Activated naive CD4-positive, alpha-beta T cell treated with anti-CD3 and anti-CD28 coated beads, Interleukin-2, amount 50 U/mL, for 24 hours (primary cell): ENCODE results near the gene CASKIN2.
A peak's percentile ranks its signal among the peaks of the same experiment; 100 is the strongest.

Source experiments
- H3K27ac Mint-ChIP-seq: one replicate; pipeline ENCODE4 v1.8.0; 2021; ENCODE audit warnings: mild to moderate bottlenecking, mixed read lengths
- H3K27me3 Mint-ChIP-seq: one replicate; pipeline ENCODE4 v1.8.0; 2021; ENCODE audit warnings: mixed read lengths
- H3K36me3 Mint-ChIP-seq: one replicate; pipeline ENCODE4 v1.8.0; 2021; ENCODE audit warnings: mixed read lengths
- H3K4me1 Mint-ChIP-seq: one replicate; pipeline ENCODE4 v1.8.0; 2021; ENCODE audit warnings: mixed read lengths
- H3K4me3 Mint-ChIP-seq: one replicate; pipeline ENCODE4 v1.8.0; 2021; ENCODE audit warnings: mild to moderate bottlenecking, mixed read lengths
- H3K9me3 Mint-ChIP-seq: one replicate; pipeline ENCODE4 v1.8.0; 2021; ENCODE audit warnings: mixed read lengths

CASKIN2 gene

GRCh38 chr17:75516255-75516618 lies 900 bp upstream of the CASKIN2 start, which contains the start of gene TSEN54:
Gene TSEN54 (plus strand): TSS chr17:75516528. CDS start chr17:75516561, 33 bp downstream.
- Mint-ChIP-seq H3K27ac (no peak within 1 kb of the TSS), H3K4me3 (peak within 1 kb of the TSS; percentile 81), H3K27me3 (no peaks in the 10 kb centered on the region), H3K36me3 (peaks cover 10% of the 10 kb centered on the region), H3K4me1 (peaks cover 23% of the 10 kb centered on the region), H3K9me3 (no peaks in the 10 kb centered on the region)

- Mint-ChIP-seq H3K27me3 (no peaks in the 10 kb centered on the region), H3K9me3 (no peaks in the 10 kb centered on the region), H3K4me1 (peaks cover 23% of the 10 kb centered on the region), H3K36me3 (peaks cover 10% of the 10 kb centered on the region), H3K4me3 (peak overlapping the region; percentile 81), H3K27ac (no peak overlapping the region)
Observed at GRCh38 chr17:75514919-75515495, 330 bp downstream of the CASKIN2 start.

- H3K27ac Mint-ChIP-seq, result no peak overlapping the region
- H3K9me3 Mint-ChIP-seq, result no peaks in the 10 kb centered on the region
- peaks cover 23% of the 10 kb centered on the region for H3K4me1 Mint-ChIP-seq
- peak overlapping the region; percentile 62 for H3K4me3 Mint-ChIP-seq
- no peaks in the 10 kb centered on the region for H3K27me3 Mint-ChIP-seq
- peaks cover 10% of the 10 kb centered on the region for H3K36me3 Mint-ChIP-seq
Observed at GRCh38 chr17:75514299-75514918, 928 bp downstream of the CASKIN2 start.

GRCh38 chr17:75513641-75514000 lies 1.7 kb downstream of the CASKIN2 start:
- H3K9me3 Mint-ChIP-seq, result no peaks in the 10 kb centered on the region
- H3K4me3 Mint-ChIP-seq, result no peak overlapping the region
- peaks cover 10% of the 10 kb centered on the region for H3K36me3 Mint-ChIP-seq
- H3K27ac Mint-ChIP-seq, result no peak overlapping the region
- peaks cover 16% of the 10 kb centered on the region for H3K4me1 Mint-ChIP-seq
- no peaks in the 10 kb centered on the region for H3K27me3 Mint-ChIP-seq

DNA sequence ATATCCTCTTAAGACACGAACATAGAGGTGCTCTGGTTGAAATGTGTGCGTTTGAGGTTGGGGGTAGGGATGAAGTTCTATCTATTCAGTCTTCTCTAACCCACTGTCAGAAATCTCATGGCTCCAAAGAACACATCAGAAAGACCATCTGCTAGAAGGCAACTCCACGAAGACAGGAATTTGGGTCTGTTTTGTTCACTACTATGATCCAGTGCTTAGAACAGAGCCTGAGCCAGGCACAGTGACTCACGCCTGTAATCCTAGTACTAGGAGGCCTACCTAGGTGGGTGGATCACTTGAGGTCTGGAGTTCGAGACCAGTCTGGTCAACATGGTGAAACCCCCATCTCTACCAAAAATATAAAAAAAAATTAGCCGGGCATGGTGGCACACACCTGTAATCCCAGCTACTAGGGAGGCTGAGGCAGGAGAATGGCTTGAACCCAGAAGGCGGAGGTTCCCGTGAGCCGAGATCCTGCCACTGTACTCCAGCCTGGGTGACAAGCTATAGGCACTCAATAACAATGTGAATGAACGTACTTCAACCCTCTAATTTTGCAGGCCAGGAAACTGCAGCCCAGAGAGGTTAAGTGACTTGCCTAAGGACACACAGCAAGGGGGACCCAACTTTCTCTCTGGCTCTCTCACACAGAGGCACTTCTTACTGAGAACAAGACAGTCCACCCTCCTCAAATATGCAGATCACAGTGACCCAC lies 2.3 kb downstream of the CASKIN2 start:
- H3K36me3 Mint-ChIP-seq, result peaks cover 5% of the 10 kb centered on the region
- H3K4me3 Mint-ChIP-seq, result no peak overlapping the region
- no peaks in the 10 kb centered on the region for H3K9me3 Mint-ChIP-seq
- H3K27me3 Mint-ChIP-seq, result no peaks in the 10 kb centered on the region
- no peak overlapping the region for H3K27ac Mint-ChIP-seq
- H3K4me1 Mint-ChIP-seq, result peaks cover 11% of the 10 kb centered on the region

- H3K27me3 Mint-ChIP-seq, result no peaks in the 10 kb centered on the region
- no peaks in the 10 kb centered on the region for H3K36me3 Mint-ChIP-seq
- H3K9me3 Mint-ChIP-seq, result no peaks in the 10 kb centered on the region
- H3K27ac Mint-ChIP-seq, result peak overlapping the region; percentile 35
- no peak overlapping the region for H3K4me3 Mint-ChIP-seq
- H3K4me1 Mint-ChIP-seq, result no peaks in the 10 kb centered on the region
Observed at GRCh38 chr17:75511610-75512575, 3.4 kb downstream of the CASKIN2 start.

DNA sequence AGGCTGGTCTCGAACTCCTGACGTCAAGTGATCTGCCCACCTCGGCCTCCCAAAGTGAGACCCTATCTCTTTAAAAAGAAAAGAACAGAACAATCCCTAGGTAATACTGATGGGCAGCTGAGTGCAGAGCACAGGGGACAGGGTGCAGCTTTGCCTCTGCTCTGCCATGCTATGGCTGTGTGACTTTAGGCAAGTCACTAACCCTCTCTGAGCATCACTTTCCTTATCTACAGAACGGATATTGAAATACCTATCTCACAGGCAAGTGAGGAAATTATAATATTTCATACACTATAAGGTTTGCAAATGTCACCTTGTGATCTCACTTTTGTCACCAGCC lies 4.1 kb downstream of the CASKIN2 start:
- Mint-ChIP-seq H3K4me3 (no peak overlapping the region), H3K36me3 (no peaks in the 10 kb centered on the region), H3K27me3 (no peaks in the 10 kb centered on the region), H3K27ac (no peak overlapping the region), H3K4me1 (no peaks in the 10 kb centered on the region), H3K9me3 (no peaks in the 10 kb centered on the region)

DNA sequence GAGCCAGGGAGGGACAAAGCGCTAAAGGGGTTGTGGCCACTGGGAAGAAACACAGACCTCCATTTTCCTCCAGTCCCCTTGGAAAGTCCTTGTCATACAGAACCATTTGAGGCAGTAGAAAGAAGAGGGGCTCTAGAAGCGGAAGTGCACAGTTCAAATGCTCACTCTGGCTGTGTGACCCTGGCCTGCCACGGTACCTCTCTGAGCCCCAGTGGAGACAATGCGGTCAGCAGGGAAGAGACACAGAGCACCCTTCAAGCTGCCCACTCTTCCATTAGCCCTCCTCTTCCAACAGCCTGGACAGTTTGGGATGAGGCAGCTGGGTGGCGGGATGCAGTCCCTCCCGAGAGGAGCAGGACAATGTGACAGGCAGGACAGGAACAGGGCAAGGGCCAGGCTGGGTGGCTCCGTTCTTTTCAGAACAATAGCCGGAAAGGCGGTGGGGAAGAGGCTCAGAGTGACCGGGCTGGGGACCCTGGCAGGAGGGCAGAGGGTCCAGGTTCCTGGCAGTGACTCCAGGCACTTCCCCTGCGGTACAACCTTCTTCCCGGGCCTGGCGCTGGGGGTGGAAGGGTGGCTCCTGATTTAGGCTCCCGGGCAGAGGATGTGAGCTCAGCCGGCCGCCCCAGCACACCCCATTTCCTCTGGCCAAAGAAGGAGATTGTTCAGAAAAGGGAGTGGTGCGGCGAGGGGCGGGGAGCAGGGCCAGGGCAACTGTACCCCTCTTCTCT lies 5.6 kb downstream of the CASKIN2 start:
- Mint-ChIP-seq H3K27me3 (no peaks in the 10 kb centered on the region), H3K27ac (peak overlapping the region; percentile 12), H3K9me3 (no peaks in the 10 kb centered on the region), H3K36me3 (no peaks in the 10 kb centered on the region), H3K4me3 (no peak overlapping the region), H3K4me1 (no peaks in the 10 kb centered on the region)

DNA sequence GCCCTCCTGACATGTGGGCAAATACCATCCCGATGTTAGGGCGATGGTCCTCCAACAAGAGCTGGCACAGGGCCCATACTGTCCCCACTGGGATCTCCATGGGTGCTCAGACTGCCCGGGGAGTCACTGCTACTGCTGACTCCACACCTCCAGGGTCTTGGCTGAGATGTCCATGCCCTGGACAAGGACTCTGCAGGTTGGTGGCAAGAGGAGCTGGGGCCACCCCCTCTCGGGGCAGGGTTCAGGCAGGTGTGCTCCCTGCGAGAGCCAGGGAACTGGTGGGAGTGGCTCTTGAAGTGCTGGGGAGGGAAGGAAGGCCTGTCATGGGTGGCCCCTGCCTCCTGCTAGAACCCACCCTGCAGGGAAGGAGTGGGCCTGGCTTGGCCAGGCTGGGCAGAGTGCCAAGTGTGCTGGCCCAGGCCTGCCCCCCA lies 6.4 kb downstream of the CASKIN2 start:
- no peaks in the 10 kb centered on the region for H3K9me3 Mint-ChIP-seq
- no peaks in the 10 kb centered on the region for H3K27me3 Mint-ChIP-seq
- H3K27ac Mint-ChIP-seq, result no peak overlapping the region
- H3K36me3 Mint-ChIP-seq, result no peaks in the 10 kb centered on the region
- H3K4me3 Mint-ChIP-seq, result no peak overlapping the region
- no peaks in the 10 kb centered on the region for H3K4me1 Mint-ChIP-seq

DNA sequence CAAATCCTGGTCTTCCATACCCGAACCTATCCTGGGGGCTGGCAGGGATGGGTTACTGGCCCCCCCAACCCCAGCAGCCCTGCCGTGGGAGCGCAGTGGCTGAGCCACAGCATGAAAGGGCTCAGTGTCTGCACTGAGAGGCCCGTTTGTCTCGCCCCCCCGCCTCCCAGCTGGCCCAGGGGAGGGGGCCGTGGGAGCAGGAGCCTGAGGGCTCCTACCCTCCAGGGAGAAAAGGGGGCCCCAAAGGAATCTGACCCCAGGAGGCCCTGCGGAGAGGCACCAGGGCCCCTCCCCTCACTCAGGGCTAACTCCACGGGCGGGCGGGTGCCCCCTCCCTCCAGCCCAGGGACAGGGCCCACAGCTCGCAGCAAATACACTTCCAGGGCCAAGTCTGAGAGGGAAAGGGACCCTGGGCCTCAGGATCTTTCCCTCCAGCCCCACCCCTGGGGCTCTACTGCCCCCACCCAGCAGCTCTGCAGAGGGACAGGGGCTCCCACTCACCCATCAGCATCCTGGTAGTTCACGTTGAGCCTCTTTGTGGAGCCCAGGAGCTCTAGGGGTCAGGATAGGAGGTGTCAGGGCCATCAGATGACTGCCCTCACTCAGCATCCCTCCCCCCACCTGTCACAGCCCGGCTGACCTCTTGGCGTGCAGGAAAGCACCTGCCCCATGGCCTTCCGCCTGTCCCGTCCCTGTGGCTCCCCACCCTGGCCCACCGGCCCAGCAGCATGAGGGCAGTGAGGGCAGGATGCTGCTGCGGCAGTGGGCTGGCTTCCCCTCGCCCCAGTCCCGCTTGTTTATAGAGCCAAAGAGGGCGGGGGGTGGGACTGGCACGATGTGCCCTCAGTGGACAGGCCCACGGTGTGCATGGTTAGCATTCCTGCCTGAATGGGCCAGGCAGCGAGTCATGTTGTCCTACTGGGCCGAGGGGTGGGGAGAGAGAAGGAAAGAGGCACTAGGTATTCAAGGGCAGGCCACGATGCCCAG lies 7.3 kb downstream of the CASKIN2 start:
- H3K4me1 Mint-ChIP-seq, result no peaks in the 10 kb centered on the region

DNA sequence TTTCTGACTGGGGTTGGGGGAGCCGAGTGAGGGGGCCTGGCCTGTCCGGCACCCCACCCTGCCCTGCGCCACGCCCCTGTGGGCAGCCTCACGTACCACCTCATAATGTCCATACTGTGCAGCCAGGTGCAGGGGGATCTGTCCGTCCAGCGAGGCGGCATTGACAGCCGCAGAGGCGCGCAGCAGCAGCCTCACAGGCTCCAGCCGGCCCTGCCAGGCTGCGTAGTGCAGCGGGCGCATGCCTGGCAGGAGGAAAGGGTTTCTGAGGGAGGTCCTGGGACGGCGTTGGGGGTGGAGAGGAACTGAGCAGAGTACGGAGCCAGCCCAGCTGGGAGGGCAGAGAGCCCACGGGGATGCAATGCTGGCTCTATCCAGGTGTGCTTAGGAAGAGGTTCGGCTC lies 8.4 kb downstream of the CASKIN2 start:
- Mint-ChIP-seq H3K27ac (no peak overlapping the region), H3K27me3 (no peaks in the 10 kb centered on the region), H3K4me1 (no peaks in the 10 kb centered on the region), H3K4me3 (no peak overlapping the region), H3K36me3 (no peaks in the 10 kb centered on the region), H3K9me3 (no peaks in the 10 kb centered on the region)

More for the DNA sequence above, 7.3 kb downstream of the CASKIN2 start:
- Mint-ChIP-seq H3K27me3 (no peaks in the 10 kb centered on the region), H3K9me3 (no peaks in the 10 kb centered on the region), H3K4me3 (no peak overlapping the region), H3K27ac (no peak overlapping the region), H3K36me3 (no peaks in the 10 kb centered on the region)

DNA sequence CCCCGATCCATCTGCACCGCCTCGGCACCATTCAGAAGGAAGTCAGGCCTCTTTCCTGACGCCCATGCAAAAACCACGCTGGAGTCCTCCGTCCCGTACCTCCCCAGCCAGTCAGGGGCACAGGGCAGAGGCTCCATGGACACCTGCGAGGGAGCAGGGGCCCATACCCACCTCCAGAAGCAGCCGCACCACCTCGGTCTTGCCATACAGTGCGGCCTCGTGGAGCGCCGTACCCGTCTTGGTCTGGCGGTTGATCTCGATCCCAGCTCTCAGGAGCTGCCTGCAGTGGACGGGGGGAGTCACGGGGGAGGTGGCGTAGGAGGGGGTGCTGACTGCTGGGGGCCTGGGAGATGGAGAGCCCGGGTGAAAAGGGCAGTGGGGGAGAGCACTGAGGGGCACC lies 9.2 kb downstream of the CASKIN2 start:
- Mint-ChIP-seq H3K27me3 (no peaks in the 10 kb centered on the region), H3K4me1 (no peaks in the 10 kb centered on the region)

GRCh38 chr17:75505640-75506039 lies 9.7 kb downstream of the CASKIN2 start:
- Mint-ChIP-seq H3K9me3 (no peaks in the 10 kb centered on the region), H3K27ac (no peak overlapping the region), H3K4me1 (no peaks in the 10 kb centered on the region), H3K27me3 (no peaks in the 10 kb centered on the region), H3K36me3 (no peaks in the 10 kb centered on the region), H3K4me3 (no peak overlapping the region)

More for the DNA sequence above, 9.2 kb downstream of the CASKIN2 start:
- no peaks in the 10 kb centered on the region for H3K9me3 Mint-ChIP-seq
- no peak overlapping the region for H3K4me3 Mint-ChIP-seq
- no peak overlapping the region for H3K27ac Mint-ChIP-seq
- no peaks in the 10 kb centered on the region for H3K36me3 Mint-ChIP-seq

DNA sequence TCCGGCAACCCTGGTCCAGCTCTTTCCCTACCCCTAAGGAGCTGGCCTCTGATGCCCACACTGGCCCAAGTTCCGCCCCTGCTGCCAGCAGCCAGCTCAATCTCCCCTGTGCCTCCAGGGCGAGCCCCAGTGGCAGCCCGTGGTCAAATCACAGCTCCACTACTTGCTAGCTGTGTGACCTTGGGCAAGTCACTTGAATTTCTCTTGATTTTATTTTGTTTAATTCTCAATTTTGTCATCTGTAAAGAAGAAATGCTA lies 10.3 kb downstream of the CASKIN2 start:
- Mint-ChIP-seq H3K4me3 (no peak overlapping the region), H3K9me3 (no peaks in the 10 kb centered on the region), H3K27ac (no peak overlapping the region), H3K4me1 (no peaks in the 10 kb centered on the region), H3K36me3 (no peaks in the 10 kb centered on the region), H3K27me3 (no peaks in the 10 kb centered on the region)
